Neural progenitor cell (in vitro differentiated cells): ENCODE measurements around the gene DROSHA. TPM values are rescaled to one million over a fixed set of nuclear protein-coding genes. Genes with fewer than 3 reads are reported as not detected.

Experiments used
- DNase-seq: peaks from one replicate; pipeline ENCODE4 v3.0.0-alpha.2; 2016; ENCODE audit warnings: low spot score
- H2AFZ ChIP-seq: fragments of 200-600 bp; sonication (generic); replicated peaks from 2 replicates; pipeline ENCODE4 v1.6.1; 2016; ENCODE audit warnings: antibody characterized with exemption
- H3F3A ChIP-seq: fragments of 200-600 bp; sonication (generic); 2 replicates; pipeline ENCODE4 v1.6.1; 2016; ENCODE audit warnings: antibody characterized with exemption, low read depth
- H3K27ac ChIP-seq: fragments of 200-600 bp; sonication (generic); 2 replicates; pipeline ENCODE4 v1.5.1; 2016; ENCODE audit warnings: mild to moderate bottlenecking
- H3K27me3 ChIP-seq: fragments of 200-600 bp; sonication (generic); 2 replicates; pipeline ENCODE4 v1.6.1; 2016; ENCODE audit warnings: mild to moderate bottlenecking, moderate library complexity
- H3K36me3 ChIP-seq: fragments of 200-600 bp; sonication (generic); 2 replicates; pipeline ENCODE4 v1.5.1; 2016
- H3K4me1 ChIP-seq: fragments of 200-600 bp; sonication (generic); 2 replicates; pipeline ENCODE4 v1.6.1; 2016; ENCODE audit warnings: mixed run types
- H3K4me2 ChIP-seq: fragments of 200-600 bp; sonication (generic); 2 replicates; pipeline ENCODE4 v1.6.1; 2016
- H3K4me3 ChIP-seq: fragments of 200-600 bp; sonication (generic); 2 replicates; pipeline ENCODE4 v1.5.1; 2016
- H3K79me2 ChIP-seq: fragments of 200-600 bp; sonication (generic); 2 replicates; pipeline ENCODE4 v1.6.1; 2016; ENCODE audit warnings: low read depth
- H3K9ac ChIP-seq: fragments of 200-600 bp; sonication (generic); 2 replicates; pipeline ENCODE4 v1.6.1; 2016
- H3K9me3 ChIP-seq: fragments of 200-600 bp; sonication (generic); 2 replicates; pipeline ENCODE4 v1.5.1; 2016; ENCODE audit warnings: low read depth
- H4K20me1 ChIP-seq: fragments of 200-600 bp; sonication (generic); 2 replicates; pipeline ENCODE4 v1.6.1; 2016; ENCODE audit warnings: low read depth
- H3K27ac Mint-ChIP-seq: 3 replicates; pipeline ENCODE4 v1.8.0; 2021; ENCODE audit warnings: mixed read lengths
- H3K27me3 Mint-ChIP-seq: 2 replicates; pipeline ENCODE4 v1.8.0; 2022; ENCODE audit warnings: low read depth, mild to moderate bottlenecking, inconsistent platforms, moderate library complexity, mixed read lengths; ENCODE audit not compliant: insufficient read depth
- H3K36me3 Mint-ChIP-seq: 3 replicates; pipeline ENCODE4 v1.8.0; 2021; ENCODE audit warnings: mixed read lengths
- H3K4me1 Mint-ChIP-seq: 3 replicates; pipeline ENCODE4 v1.8.0; 2021; ENCODE audit warnings: mixed read lengths
- H3K4me3 Mint-ChIP-seq: 3 replicates; pipeline ENCODE4 v1.8.0; 2021; ENCODE audit warnings: mild to moderate bottlenecking, moderate library complexity, mixed read lengths
- H3K9me3 Mint-ChIP-seq: 3 replicates; pipeline ENCODE4 v1.8.0; 2020; ENCODE audit warnings: mixed read lengths
- EZH2 ChIP-seq: fragments of 200-600 bp; sonication (generic); IDR thresholded peaks from 2 replicates; pipeline ENCODE4 v1.6.1; 2017; ENCODE audit warnings: antibody characterized with exemption, mild to moderate bottlenecking, moderate library complexity
- EZH2phosphoT487 ChIP-seq: fragments of 200-600 bp; sonication (generic); IDR thresholded peaks from 2 replicates; pipeline ENCODE4 v1.6.1; 2017; ENCODE audit warnings: antibody characterized with exemption
- total RNA-seq: library from RNA; depleted of rRNA; stranded (reverse); fragments of >200 nt; gene quantifications from 2 replicates; pipeline ENCODE4 v1.2.3, GENCODE V29; 2015; ENCODE audit warnings: low replicate concordance
- TF ChIP-seq, protein P1 (sequence below): fragments of 200-600 bp; sonication (generic); IDR thresholded peaks from 2 replicates; pipeline ENCODE4 v1.5.1; 2017; ENCODE audit warnings: antibody characterized with exemption, mild to moderate bottlenecking

Gene DROSHA
- total RNA-seq, 1 donor from 2014 or later: 80.3 TPM

GRCh38 chr5:31500256-31500655 is 31.6 kb downstream of the DROSHA start:
- Mint-ChIP-seq H3K4me1 (peaks cover 3% of the 10 kb centered on the region), H3K4me3 (no peak overlapping the region), H3K27me3 (peaks cover 2% of the 10 kb centered on the region), H3K27ac (no peak overlapping the region), H3K36me3 (peaks cover 37% of the 10 kb centered on the region), H3K9me3 (no peaks in the 10 kb centered on the region)
- Histone ChIP-seq H3K9me3 (no peaks in the 10 kb centered on the region), H3K9ac (no peak overlapping the region), H3K27ac (no peak overlapping the region), H3K4me3 (no peak overlapping the region), H4K20me1 (peaks cover 4% of the 10 kb centered on the region), H2AFZ (no peak overlapping the region), H3K4me1 (no peaks in the 10 kb centered on the region), H3K4me2 (no peak overlapping the region), H3K36me3 (peaks cover 7% of the 10 kb centered on the region), H3F3A (no peaks in the 10 kb centered on the region), H3K79me2 (no peaks in the 10 kb centered on the region), H3K27me3 (no peaks in the 10 kb centered on the region)
- no peak for DNase-seq
- TF ChIP-seq EZH2: no peak
- no peak for TF ChIP-seq EZH2phosphoT487
- TF ChIP-seq, protein P1, sequence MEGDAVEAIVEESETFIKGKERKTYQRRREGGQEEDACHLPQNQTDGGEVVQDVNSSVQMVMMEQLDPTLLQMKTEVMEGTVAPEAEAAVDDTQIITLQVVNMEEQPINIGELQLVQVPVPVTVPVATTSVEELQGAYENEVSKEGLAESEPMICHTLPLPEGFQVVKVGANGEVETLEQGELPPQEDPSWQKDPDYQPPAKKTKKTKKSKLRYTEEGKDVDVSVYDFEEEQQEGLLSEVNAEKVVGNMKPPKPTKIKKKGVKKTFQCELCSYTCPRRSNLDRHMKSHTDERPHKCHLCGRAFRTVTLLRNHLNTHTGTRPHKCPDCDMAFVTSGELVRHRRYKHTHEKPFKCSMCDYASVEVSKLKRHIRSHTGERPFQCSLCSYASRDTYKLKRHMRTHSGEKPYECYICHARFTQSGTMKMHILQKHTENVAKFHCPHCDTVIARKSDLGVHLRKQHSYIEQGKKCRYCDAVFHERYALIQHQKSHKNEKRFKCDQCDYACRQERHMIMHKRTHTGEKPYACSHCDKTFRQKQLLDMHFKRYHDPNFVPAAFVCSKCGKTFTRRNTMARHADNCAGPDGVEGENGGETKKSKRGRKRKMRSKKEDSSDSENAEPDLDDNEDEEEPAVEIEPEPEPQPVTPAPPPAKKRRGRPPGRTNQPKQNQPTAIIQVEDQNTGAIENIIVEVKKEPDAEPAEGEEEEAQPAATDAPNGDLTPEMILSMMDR: no peak

GRCh38 chr5:31496891-31497290 is 35.0 kb downstream of the DROSHA start:
- H3K9me3 ChIP-seq: no peaks in the 10 kb centered on the region
- peaks cover 40% of the 10 kb centered on the region for H3K36me3 Mint-ChIP-seq

GRCh38 chr5:31496301-31496700 is 35.6 kb downstream of the DROSHA start:
- no peaks in the 10 kb centered on the region for H3K79me2 ChIP-seq
- no peak overlapping the region for H3K4me3 Mint-ChIP-seq
- H3K27me3 Mint-ChIP-seq: peaks cover 2% of the 10 kb centered on the region

More at GRCh38 chr5:31496891-31497290, 35.0 kb downstream of the DROSHA start:
- Histone ChIP-seq H3K4me2 (no peak overlapping the region), H4K20me1 (no peaks in the 10 kb centered on the region), H3K27ac (no peak overlapping the region), H3K9ac (no peak overlapping the region), H3F3A (no peaks in the 10 kb centered on the region), H3K79me2 (no peaks in the 10 kb centered on the region), H3K27me3 (no peaks in the 10 kb centered on the region), H3K36me3 (peaks cover 13% of the 10 kb centered on the region), H3K4me3 (no peak overlapping the region), H2AFZ (no peak overlapping the region), H3K4me1 (no peaks in the 10 kb centered on the region)
- Mint-ChIP-seq H3K9me3 (no peaks in the 10 kb centered on the region), H3K4me1 (peaks cover 4% of the 10 kb centered on the region), H3K4me3 (no peak overlapping the region), H3K27ac (no peak overlapping the region), H3K27me3 (peaks cover 2% of the 10 kb centered on the region)
- no peak for DNase-seq
- TF ChIP-seq EZH2 (no peak), EZH2phosphoT487 (no peak)
- TF ChIP-seq, protein P1: no peak

More at GRCh38 chr5:31496301-31496700, 35.6 kb downstream of the DROSHA start:
- Histone ChIP-seq H3K9me3 (no peaks in the 10 kb centered on the region), H3K9ac (no peak overlapping the region), H3K36me3 (peaks cover 13% of the 10 kb centered on the region), H4K20me1 (no peaks in the 10 kb centered on the region), H3K27me3 (no peaks in the 10 kb centered on the region), H3K27ac (no peak overlapping the region), H3K4me3 (no peak overlapping the region), H3F3A (no peaks in the 10 kb centered on the region), H2AFZ (no peak overlapping the region), H3K4me2 (no peak overlapping the region), H3K4me1 (no peaks in the 10 kb centered on the region)
- no peak for DNase-seq
- TF ChIP-seq, protein P1: no peak
- no peak for TF ChIP-seq EZH2
- no peak for TF ChIP-seq EZH2phosphoT487
- peaks cover 4% of the 10 kb centered on the region for H3K4me1 Mint-ChIP-seq
- H3K27ac Mint-ChIP-seq: no peak overlapping the region
- H3K9me3 Mint-ChIP-seq: no peaks in the 10 kb centered on the region
- H3K36me3 Mint-ChIP-seq: peaks cover 37% of the 10 kb centered on the region
